B cell (primary cell): ENCODE measurements around the gene MDGA2. TPM values are rescaled to one million over a fixed set of nuclear protein-coding genes. Genes with fewer than 3 reads are reported as not detected.

Source experiments
- ATAC-seq: fragments of 200-7000 bp; cut with Tn5 transposase; one replicate; pipeline ENCODE4 v1.10.0; 2021; ENCODE audit warnings: low read depth, mild to moderate bottlenecking, moderate number of reproducible peaks, moderate library complexity
- CTCF ChIA-PET: fragments of 350-600 bp; sonication (Branson Sonifier 250); formaldehyde crosslinking; loops from one replicate; lab custom pipeline; 2021; ENCODE audit warnings: antibody characterized with exemption, inconsistent platforms; lab: Charles Lee
- POLR2A ChIA-PET: fragments of 350-600 bp; sonication (Branson Sonifier 250); formaldehyde crosslinking; loops from one replicate; lab custom pipeline; 2021; ENCODE audit warnings: antibody characterized with exemption; lab: Charles Lee
- DNase-seq: peaks from one replicate; pipeline ENCODE4 v3.0.0; 2013
- H2AFZ ChIP-seq: 2 replicates; pipeline ENCODE4 v1.6.1; 2012; ENCODE audit warnings: mild to moderate bottlenecking, low read depth, low read length; ENCODE audit not compliant: insufficient read depth, poor library complexity, severe bottlenecking
- H3K27ac ChIP-seq, 2 donors: 1 replicate in 1 of 2; 2 replicates in 1 of 2; pipeline ENCODE4 v1.5.1; 2012 to 2013; ENCODE audit warnings: low read length in 2 of 2, mild to moderate bottlenecking in 2 of 2, moderate library complexity in 1 of 2
- H3K27me3 ChIP-seq, 4 experiments: fragments of 200-600 bp in 1 of 4; sonication (generic) in 1 of 4; replicated peaks in 1 of 4; 1 replicate in 2 of 4; 2 replicates in 2 of 4; pipeline versions ENCODE4 v1.6.1 to v1.7.0; 2013 to 2016; ENCODE audit warnings: low read length in 3 of 4, mild to moderate bottlenecking in 2 of 4, mixed read lengths in 1 of 4, moderate library complexity in 1 of 4; ENCODE audit not compliant: insufficient read depth in 4 of 4, control insufficient read depth in 3 of 4; ENCODE audit errors: control extremely low read depth in 1 of 4
- H3K36me3 ChIP-seq, 2 experiments: replicated peaks in 1 of 2; 1 replicate in 1 of 2; 2 replicates in 1 of 2; pipeline versions ENCODE4 v1.6.1 to v1.7.1; 2013; ENCODE audit warnings: low read length in 1 of 2; ENCODE audit not compliant: insufficient read depth in 2 of 2, control insufficient read depth in 1 of 2; ENCODE audit errors: control extremely low read depth in 1 of 2, extremely low read depth in 1 of 2
- H3K4me1 ChIP-seq, 2 donors: fragments of 200-600 bp in 1 of 2; sonication (generic) in 1 of 2; 1 replicate in 1 of 2; 2 replicates in 1 of 2; pipeline versions ENCODE4 v1.5.1 to v1.6.1; 2013 to 2017; ENCODE audit warnings: low read length in 2 of 2; ENCODE audit not compliant: control insufficient read depth in 2 of 2, insufficient read depth in 2 of 2
- H3K4me2 ChIP-seq: replicated peaks from 2 replicates; pipeline ENCODE3; 2012; ENCODE audit warnings: mild to moderate bottlenecking, low read depth, low read length; ENCODE audit not compliant: poor library complexity, severe bottlenecking
- H3K4me3 ChIP-seq, 5 experiments: fragments of 200-600 bp in 1 of 5; sonication (generic) in 1 of 5; 1 replicate in 3 of 5; 2 replicates in 2 of 5; pipeline versions ENCODE4 v1.5.1 to v1.7.0; 2011 to 2016; ENCODE audit warnings: low read length in 4 of 5, mild to moderate bottlenecking in 4 of 5, low read depth in 2 of 5, control low read depth in 1 of 5, moderate library complexity in 1 of 5; ENCODE audit not compliant: insufficient read depth in 1 of 5; ENCODE audit errors: control extremely low read depth in 1 of 5, extremely low read depth in 1 of 5
- H3K79me2 ChIP-seq: fragments of 200-600 bp; sonication (generic); one replicate; pipeline ENCODE4 v1.6.0; 2016; ENCODE audit warnings: low read length; ENCODE audit not compliant: control insufficient read depth, insufficient read depth
- H3K9ac ChIP-seq: fragments of 200-600 bp; sonication (generic); 2 replicates; pipeline ENCODE4 v1.6.1; 2017; ENCODE audit warnings: mild to moderate bottlenecking, low read length, moderate library complexity
- H3K9me3 ChIP-seq, 3 donors: one replicate each; pipeline versions ENCODE4 v1.6.1 to v1.7.1; 2013; ENCODE audit warnings: low read length in 2 of 3; ENCODE audit not compliant: control insufficient read depth in 2 of 3, insufficient read depth in 1 of 3; ENCODE audit errors: control extremely low read depth in 1 of 3
- H4K20me1 ChIP-seq: 2 replicates; pipeline ENCODE4 v1.6.0; 2012; ENCODE audit warnings: mild to moderate bottlenecking, low read length; ENCODE audit not compliant: insufficient read depth, control insufficient read depth, poor library complexity, severe bottlenecking
- H3K27ac Mint-ChIP-seq: one replicate; pipeline ENCODE4 v1.8.0; 2021; ENCODE audit warnings: mixed read lengths
- H3K27me3 Mint-ChIP-seq: one replicate; pipeline ENCODE4 v1.8.0; 2021; ENCODE audit warnings: mixed read lengths
- H3K4me1 Mint-ChIP-seq: one replicate; pipeline ENCODE4 v1.8.0; 2021; ENCODE audit warnings: mixed read lengths
- H3K4me3 Mint-ChIP-seq: one replicate; pipeline ENCODE4 v1.8.0; 2021; ENCODE audit warnings: mixed read lengths
- H3K9me3 Mint-ChIP-seq: one replicate; pipeline ENCODE4 v1.8.0; 2022; ENCODE audit warnings: mixed read lengths; ENCODE audit not compliant: insufficient read depth
- EZH2 ChIP-seq: IDR thresholded peaks from 2 replicates; pipeline ENCODE4 v1.6.1; 2012; ENCODE audit warnings: borderline replicate concordance, low read depth, mild to moderate bottlenecking, moderate library complexity, low read length; ENCODE audit not compliant: insufficient read depth, poor library complexity, severe bottlenecking
- WGBS: methylation state at CpG from one replicate; pipeline ENCODE4 v1.1.5; 2013; ENCODE audit warnings: missing lambda C conversion rate; ENCODE audit not compliant: insufficient coverage; 5-methylcytosine and 5-hydroxymethylcytosine counted together
- intact Hi-C: fragments of 100-400 bp; cut with micrococcal nuclease; formaldehyde crosslinking; loops from one replicate; pipeline ENCODE4 v1.10.0; 2022
- polyA plus RNA-seq: library from polyadenylated mRNA; depleted of rRNA; stranded (reverse); fragments of >200 nt; gene quantifications from 2 replicates; pipeline ENCODE4 v1.2.3, GENCODE V29; 2012
- total RNA-seq, 2 donors: library from RNA; stranded (reverse); fragments of 120-200 nt in 1 of 2; gene quantifications; 1 replicate in 1 of 2; 2 replicates in 1 of 2; pipeline versions ENCODE4 v1.2.3 to v1.2.4, GENCODE V29; 2013 to 2022
- TF ChIP-seq, protein P1 (sequence below): fragments of 200-600 bp; IDR thresholded peaks from one replicate; pipeline ENCODE4 v1.8.0; 2022; ENCODE audit warnings: antibody characterized with exemption, mild to moderate bottlenecking

The MDGA2 gene
- total and polyA plus RNA-seq, 2 donors (not counting 1 experiment from before 2014, with no cell fraction given), result not detected

DNA sequence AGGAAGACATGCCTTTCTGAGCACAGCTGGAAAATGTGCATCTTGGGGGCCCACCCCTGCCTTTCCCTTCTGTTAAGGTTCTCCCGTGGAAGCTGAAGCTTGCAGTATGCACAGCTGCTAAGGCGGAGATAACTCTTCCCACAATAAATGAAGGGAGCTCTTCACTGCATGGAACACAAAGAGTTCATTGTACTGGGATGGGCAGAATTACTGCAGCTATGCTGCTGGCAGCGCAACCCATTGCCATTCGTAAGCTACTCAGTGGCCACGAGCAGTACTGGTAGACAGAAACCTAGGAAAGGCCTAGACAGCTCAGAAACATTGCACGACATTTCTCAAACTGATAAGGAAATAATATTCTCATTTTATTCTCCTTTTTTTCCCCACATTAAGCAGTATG lies 310.2 kb downstream of the MDGA2 start:
- H4K20me1 ChIP-seq, result no peaks in the 10 kb centered on the region
- Mint-ChIP-seq H3K9me3 (no peaks in the 10 kb centered on the region), H3K4me3 (no peak overlapping the region), H3K27ac (no peak overlapping the region), H3K27me3 (no peaks in the 10 kb centered on the region), H3K4me1 (no peaks in the 10 kb centered on the region)
- no peak for DNase-seq
- no peak overlapping the region for H3K9ac ChIP-seq
- no peak overlapping the region for H3K4me2 ChIP-seq
- no peaks in the 10 kb centered on the region for H3K79me2 ChIP-seq
- H3K9me3 ChIP-seq, result peaks cover 0 to 4% (median 0%) of the 10 kb centered on the region in 3 donors
- no peak for ATAC-seq
- WGBS, result 94% methylated on average over 4 of the region's 6 CpGs
- ChIA-PET CTCF (no interaction called here), POLR2A (no interaction called here)
- no peaks in the 10 kb centered on the region for H3K4me1 ChIP-seq
- intact Hi-C loops, result no loop called here
- H2AFZ ChIP-seq, result no peak overlapping the region
- H3K36me3 ChIP-seq, result no peaks in the 10 kb centered on the region
- H3K27me3 ChIP-seq, result no peaks in the 10 kb centered on the region
- TF ChIP-seq, protein P1, sequence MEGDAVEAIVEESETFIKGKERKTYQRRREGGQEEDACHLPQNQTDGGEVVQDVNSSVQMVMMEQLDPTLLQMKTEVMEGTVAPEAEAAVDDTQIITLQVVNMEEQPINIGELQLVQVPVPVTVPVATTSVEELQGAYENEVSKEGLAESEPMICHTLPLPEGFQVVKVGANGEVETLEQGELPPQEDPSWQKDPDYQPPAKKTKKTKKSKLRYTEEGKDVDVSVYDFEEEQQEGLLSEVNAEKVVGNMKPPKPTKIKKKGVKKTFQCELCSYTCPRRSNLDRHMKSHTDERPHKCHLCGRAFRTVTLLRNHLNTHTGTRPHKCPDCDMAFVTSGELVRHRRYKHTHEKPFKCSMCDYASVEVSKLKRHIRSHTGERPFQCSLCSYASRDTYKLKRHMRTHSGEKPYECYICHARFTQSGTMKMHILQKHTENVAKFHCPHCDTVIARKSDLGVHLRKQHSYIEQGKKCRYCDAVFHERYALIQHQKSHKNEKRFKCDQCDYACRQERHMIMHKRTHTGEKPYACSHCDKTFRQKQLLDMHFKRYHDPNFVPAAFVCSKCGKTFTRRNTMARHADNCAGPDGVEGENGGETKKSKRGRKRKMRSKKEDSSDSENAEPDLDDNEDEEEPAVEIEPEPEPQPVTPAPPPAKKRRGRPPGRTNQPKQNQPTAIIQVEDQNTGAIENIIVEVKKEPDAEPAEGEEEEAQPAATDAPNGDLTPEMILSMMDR, result no peak
- no peak for TF ChIP-seq EZH2
- H3K4me3 ChIP-seq, result no peak overlapping the region
- no peak overlapping the region for H3K27ac ChIP-seq

DNA sequence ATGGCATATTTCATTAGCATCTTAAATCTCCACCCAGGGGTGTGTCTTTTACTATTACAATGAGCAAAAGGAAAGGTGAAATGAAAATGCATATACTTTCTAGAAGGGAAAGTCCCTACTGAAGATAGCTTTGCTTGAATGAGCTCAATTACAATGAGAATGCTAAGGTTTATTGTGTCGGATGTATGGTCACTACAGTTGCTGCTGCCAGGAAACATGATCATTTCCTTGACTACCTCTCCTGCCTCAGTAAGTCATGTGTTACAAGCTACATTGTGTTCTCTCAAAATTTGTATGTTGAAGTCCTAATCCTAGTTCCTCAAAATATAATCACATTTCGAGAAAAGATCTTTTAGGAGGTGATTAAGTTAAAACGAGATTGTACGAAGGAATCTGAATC lies 322.2 kb downstream of the MDGA2 start:
- Histone ChIP-seq H3K4me2 (no peak overlapping the region), H3K4me1 (no peaks in the 10 kb centered on the region), H3K36me3 (no peaks in the 10 kb centered on the region), H2AFZ (no peak overlapping the region), H3K27me3 (no peaks in the 10 kb centered on the region), H3K4me3 (no peak overlapping the region), H3K9me3 (no peaks in the 10 kb centered on the region), H3K79me2 (no peaks in the 10 kb centered on the region), H4K20me1 (no peaks in the 10 kb centered on the region), H3K27ac (no peak overlapping the region), H3K9ac (no peak overlapping the region)
- H3K9me3 Mint-ChIP-seq, result peaks cover 3% of the 10 kb centered on the region
- no peak overlapping the region for H3K4me3 Mint-ChIP-seq
- ATAC-seq (no peak), DNase-seq (no peak)
- H3K27ac Mint-ChIP-seq, result no peak overlapping the region
- intact Hi-C loops, result no loop called here
- H3K4me1 Mint-ChIP-seq, result no peaks in the 10 kb centered on the region
- no peaks in the 10 kb centered on the region for H3K27me3 Mint-ChIP-seq
- TF ChIP-seq, protein P1, result no peak
- TF ChIP-seq EZH2, result no peak
- WGBS, result no CpG with 5 or more reads among the region's 4 CpGs
- ChIA-PET CTCF (no interaction called here), POLR2A (no interaction called here)
